GM19455 (cell line): Measurements from ENCODE around the gene SAMHD1.
"Not testable (repeated sequence)": the region's sequence is repeated elsewhere in the genome, so short reads cannot be mapped to it uniquely, and the experiment has no call there.

Source experiments
- ATAC-seq: cut with Tn5 transposase; IDR thresholded peaks from one replicate; pipeline ENCODE4 v1.9.1; 2021; ENCODE audit not compliant: unreplicated experiment

Gene SAMHD1

DNA sequence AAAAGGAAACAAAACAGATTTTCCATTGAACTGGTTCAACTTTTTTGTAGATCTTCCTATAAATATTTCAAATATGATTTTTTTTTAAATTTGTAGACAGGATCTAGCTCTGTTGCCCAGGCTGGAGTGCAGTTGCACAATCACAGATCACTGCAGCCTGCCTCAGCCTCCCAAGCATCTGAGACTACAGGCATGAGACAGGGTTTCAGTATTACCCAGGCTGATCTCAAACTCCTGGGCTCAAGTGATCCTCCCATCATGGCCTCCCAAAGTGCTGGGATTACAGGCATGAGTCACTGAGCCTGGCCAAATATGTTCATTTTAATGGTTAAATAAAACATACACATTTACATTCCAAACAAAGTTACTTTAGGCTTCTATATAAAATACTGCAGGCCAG lies 33.6 kb downstream of the SAMHD1 start:
- no peak for ATAC-seq

DNA sequence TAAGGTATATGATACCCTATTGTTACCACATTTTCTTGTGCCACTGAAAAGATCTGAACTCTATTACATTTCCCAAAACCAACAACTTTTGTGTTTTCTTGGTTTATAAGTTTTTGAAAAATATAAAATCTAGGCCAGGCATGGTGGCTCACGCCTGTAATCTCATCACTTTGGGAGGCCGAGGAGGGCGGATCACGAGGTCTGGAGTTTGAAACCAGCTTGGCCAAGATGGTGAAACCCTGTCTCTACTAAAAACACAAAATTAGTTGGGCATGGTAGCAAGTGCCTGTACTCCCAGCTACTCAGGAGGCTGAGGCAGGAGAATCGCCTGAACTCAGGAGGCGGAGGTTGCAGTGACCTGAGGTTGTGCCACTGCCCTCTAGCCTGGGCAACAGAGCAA lies 34.3 kb downstream of the SAMHD1 start:
- ATAC-seq, result no peak

DNA sequence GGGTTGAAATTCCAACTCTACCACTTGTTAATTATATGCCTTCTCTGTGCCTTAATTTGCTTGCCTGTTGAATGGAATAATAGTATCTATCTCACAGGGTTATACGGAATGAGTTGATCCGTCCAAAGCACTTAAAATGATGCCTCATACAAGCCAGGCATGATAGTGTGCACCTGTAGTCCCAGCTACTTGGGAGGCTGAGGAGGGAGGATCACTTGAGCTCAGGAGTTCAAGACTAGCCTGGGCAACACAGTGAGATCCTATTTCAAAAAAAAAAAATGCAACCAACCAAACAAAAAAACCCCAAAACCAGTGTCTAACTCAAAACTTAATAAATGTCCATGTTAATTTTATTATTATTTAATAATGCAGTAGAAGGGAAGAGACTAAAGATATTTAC lies 35.3 kb downstream of the SAMHD1 start:
- ATAC-seq, result no peak

DNA sequence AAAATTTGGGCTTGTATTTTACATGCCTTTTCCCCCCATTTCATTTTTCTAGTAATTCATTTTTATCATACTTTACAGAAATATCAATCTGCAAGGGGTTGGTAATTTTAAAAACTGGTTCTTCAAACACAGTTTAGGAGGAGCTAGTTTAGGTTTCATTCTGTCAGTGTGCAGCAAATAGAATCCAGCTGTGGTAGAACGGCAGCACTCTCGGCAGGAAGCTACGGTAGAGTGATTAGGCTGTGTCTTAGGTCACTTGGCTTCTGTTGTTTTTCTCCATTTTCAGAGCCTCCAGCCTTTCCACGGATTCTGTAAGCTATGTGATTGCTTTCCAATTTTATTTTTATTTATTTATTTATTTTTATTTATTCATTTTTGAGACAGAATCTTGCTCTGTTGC lies 42.9 kb downstream of the SAMHD1 start:
- no peak for ATAC-seq

DNA sequence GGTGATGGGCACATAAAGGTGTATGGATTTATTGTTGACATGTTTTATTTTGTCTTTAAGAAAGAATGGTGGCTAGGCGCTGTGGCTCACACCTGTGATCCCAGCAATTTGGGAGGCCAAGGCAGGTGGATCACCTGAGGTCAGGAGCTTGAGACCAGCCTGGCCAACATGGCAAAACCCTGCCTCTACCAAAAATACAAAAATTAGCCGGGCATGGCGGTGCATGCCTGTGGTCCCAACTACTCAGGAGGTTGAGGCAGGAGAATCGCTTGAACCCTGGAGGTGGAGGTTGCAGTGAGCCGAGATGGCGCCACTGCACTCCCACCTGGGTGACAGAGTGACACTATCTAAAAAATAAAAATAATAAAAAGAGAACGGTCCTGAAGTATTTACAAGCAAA lies 45.4 kb downstream of the SAMHD1 start:
- ATAC-seq, result not testable (repeated sequence)

DNA sequence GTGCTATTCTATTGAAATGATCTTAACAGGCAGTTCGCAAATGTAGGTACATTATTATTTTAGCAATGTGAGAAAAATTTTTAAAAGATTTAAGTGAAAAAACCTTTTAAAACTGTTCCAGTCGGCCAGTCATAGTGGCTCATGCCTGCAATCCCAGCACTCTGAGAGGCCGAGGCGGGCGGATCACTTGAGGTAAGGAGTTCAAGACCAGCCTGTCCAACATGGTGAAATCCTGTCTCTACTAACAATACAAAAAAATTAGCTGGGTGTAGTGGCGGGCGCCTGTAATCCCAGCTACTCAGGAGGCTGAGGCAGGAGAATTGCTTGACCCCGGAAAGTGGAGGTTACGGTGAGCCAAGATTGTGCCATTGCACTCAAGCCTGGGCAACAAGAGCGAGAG lies 45.9 kb downstream of the SAMHD1 start:
- ATAC-seq, result not testable (repeated sequence)

DNA sequence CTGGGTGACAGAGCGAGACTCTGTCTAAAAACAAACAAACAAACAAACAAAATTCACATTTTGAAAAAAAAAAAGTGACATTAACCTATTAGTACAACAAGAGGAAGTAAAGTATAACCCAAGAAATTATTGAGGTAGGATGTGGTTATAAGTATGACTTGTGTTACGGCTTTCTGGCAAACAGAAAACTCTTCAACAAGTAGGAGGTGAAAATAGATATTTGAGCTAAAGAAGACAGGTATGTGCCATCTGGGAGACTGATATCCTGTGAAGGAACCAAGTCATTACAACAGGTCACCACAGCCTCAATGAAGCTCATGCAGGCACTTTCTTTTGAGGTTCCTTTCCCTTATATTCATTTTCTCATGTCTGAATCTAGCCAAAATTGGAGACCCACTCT lies 46.8 kb downstream of the SAMHD1 start:
- no peak for ATAC-seq

DNA sequence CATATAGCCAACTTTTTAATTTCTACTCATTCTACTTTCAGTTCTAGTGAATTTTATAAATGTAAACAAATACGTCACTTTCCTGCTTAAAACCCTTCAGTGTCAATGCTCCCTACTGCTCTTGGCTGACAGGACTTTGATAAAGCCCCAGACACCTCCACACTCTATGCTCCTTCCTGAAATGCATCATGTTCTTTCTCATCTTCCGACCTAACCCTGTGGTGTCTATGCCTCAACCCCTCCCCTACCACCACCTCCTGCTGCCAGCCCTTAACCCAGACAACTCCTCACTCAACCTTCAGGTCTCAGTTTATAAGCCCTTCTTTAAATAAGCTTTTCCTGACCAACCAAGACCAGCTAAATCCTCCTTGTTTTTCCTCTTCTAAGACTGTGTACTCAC lies 56.5 kb downstream of the SAMHD1 start:
- no peak for ATAC-seq

DNA sequence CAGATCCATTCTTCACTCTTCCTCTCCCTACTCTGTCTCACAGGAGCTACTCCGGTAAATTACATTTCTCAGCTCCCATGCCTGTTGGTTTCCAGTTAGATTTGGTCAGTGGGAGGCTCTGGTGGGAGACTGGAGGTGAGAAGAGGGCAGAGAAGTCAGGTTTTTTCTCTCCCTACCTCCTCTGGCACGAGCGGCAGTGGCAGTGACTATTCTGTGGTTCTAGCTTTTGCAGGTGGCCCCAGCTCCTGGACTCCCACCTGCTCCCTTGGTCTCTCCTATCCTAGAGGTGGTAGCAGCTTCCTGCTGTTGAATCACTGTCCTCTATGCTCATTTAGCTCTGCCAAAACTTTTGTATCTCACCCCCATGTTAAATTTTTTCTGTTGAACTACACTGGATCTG lies 57.7 kb downstream of the SAMHD1 start:
- ATAC-seq, result no peak

DNA sequence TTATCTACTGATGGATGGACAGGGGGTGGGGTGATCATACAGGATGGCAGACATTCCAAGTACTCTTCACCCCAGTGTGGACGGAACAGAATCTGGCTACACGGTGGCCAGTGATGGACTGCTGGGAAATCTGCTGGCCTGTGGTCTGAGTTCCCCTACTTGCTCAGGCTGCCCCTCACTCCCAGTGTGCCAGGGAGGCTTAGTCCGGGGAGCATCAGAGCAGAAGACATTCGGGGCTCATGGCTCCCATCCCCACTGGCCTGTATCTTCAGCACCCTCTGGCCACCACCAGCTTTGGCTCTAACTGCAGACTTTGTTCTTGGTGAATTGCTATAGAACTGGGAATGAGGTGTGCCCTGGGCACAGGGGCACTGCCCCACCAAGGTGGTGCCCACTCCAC lies 60.3 kb downstream of the SAMHD1 start:
- ATAC-seq, result no peak

DNA sequence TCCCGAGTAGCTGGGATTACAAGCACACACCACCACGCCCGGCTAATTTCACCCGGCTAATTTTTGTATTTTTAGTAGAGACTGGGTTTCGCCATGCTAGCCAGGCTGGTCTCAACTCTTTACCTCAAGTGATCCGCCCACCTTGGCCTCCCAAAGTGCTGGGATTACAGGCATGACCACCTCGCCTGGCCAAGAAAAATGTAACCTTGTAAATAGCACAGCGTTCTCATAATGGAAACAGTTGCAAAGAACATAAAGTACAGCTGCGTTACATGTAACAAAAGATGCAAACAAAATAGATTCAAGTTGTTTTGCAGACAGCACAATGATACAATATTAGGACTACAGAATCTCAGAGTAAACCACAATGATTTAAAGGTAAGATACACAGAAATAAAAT lies 60.9 kb downstream of the SAMHD1 start:
- ATAC-seq, result no peak

DNA sequence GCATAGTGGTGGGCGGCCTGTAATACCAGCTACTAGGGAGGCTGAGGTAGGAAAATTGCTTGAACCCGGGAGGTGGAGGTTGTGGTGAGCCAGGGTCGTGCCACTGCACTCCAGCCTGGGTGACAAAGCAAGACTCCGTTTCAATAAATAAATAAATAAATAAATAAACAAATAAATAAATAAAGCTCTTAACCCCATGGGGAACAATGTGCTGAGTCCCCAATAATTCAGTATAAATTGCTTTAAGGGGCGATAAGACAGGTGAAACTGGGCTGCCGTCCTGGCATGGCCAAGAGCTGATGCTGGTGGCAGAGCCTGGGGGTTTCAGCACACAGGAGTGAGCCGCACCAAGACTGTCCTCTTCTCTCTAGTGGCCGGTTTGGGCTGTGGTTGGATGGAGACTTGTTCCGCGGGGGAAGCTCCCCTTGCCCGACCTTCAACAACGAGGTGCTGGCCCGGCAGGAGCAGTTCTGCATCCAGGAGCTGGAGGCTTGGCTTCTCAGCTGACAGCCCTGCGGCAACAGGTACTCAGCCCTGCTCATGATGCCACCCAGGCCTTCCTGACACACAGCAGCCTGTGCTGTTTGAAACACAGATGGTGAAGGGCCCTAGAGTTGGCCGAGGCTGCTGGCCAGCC lies 62.5 kb downstream of the SAMHD1 start:
- ATAC-seq, result no peak

DNA sequence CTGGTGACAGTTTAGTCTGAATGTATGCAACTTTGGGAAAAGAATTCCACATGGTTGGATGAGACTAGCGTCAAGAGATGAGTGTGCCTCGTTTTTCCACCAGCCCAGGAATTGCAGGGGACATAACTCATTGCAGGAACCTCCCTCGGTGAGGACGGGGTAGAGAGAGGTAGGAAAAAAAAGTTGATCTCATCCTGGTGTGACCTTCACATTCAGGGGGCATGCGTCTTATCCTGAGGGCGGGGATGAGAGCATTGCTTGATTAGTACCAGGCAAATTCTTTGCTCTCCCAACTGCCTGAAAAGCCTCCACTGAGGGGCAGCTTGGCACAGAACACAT lies 63.8 kb downstream of the SAMHD1 start:
- ATAC-seq, result no peak

DNA sequence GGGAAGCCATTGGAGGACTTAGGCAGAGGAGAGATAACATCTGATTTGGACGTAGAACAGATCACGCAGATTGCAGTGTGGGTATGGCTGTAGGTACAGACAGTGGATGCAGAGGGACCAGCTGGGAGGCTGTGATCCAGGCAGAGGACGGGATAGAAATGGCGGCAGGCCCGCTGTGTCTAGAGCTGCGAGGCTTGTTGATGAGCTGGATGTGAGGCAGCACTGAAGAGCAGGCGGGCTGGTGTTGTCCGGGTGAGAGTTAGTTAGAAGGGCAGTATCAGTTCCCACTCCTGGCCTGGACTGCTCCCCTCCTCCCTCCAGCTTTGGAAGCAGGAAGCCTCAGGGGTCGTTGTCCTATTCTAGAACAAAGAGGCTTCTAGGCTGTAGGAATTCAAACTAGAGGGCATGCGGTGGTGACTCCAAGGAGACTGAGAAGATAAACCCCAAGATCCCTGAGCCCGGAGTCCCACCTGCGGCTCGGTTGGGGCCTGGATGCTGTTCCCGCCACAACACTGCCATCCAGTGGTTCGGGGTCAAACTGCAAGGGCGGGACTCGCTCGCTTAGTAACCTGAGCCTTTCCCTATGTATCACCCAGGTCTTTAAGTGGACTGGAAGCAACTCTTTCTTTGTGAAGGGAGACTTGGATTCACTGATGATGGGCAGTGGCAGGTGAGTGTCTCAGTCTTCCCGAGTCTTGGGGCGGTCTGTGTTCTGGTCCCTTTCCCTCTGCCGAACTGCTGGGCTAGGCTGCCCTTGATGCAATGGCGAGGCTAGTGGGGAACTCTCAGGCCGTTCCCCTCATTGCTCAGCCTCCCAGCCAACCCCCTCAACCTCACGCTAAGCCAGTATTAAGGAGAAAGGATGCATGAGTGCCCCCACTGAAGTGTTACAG lies 64.4 kb downstream of the SAMHD1 start:
- ATAC-seq, result peak; percentile 61

DNA sequence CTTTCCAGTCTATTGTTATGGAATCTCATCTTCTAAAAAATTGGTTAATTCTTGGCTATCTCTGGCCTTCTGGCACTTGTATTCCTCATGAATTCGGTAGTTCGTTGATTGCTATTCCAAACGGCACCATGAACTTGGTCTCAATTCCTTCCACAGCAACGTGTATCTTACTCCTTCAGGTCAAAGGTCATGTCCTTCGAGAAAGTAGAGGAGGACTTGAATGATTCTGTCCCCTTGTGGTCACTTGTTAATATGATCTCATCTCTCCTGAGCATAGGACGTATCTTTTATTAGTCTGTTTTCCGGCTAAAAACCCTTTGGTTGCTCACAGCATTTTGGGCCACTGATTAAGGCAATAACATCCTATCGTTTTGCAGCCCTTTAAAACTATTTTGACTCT lies 66.2 kb downstream of the SAMHD1 start:
- no peak for ATAC-seq

DNA sequence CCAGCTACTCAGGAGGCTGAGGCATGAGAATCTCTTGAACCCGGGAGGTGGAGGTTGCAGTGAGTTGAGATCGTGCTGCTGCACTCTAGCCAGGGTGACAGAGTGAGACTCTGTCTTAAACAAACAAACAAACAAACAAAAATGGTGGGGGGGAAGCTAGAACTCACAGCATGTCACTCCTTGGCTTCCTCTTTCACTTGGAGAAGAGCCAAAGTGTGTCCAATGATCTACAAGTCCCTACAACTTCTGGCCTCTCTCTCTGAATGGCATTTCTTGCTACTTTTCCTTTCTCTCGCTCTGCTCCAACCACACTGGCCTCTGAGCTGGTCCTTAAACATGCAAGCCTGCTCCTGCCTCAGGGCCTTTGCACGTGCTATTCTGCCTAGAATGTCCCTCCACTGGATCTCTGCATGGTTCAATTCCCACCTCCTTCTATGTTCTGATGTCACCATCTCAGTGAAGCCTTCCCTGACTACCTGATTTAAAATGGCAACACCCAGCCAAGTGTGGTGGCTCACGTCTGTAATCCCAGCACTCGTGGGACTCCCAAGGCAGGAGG lies 67.5 kb downstream of the SAMHD1 start:
- no peak for ATAC-seq

DNA sequence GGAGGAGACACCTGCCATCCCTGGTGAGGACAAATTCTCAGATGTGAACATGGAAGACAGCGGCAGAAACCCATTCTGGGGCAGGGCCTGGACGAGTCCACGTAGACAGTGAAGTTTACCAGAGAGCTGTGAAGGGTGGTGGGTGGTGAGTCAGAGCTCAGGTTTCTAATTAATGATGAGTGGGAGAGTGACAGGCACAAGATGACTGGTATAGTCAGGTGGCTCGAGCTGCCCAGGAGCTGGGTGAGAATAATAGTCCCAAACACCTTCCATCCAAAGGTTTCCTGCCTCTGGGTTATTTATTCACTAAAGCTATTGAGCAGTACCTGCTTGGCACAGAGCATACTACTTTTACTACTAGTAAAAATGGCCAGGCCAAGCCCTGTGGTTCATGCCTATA lies 69.6 kb downstream of the SAMHD1 start:
- no peak for ATAC-seq

DNA sequence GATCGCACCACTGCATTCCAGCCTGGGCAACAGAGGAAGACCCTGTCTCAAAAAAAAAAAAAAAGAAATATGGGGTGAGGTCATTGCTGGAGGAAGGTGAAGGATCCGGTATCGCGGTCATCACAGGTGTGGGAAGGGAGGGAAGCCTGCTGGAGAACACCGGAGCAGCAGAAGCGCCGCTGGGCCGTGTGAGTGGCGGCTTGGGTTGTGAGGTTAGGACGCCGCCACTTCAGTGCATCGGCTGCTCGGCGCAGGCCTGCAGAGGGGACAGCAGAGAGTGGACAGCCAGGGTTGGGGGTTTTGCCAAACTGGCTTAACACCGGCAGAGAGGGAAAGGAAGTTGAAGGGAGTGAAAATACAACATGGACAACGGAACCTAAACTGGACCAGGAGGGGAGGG lies 70.2 kb downstream of the SAMHD1 start:
- no peak for ATAC-seq

DNA sequence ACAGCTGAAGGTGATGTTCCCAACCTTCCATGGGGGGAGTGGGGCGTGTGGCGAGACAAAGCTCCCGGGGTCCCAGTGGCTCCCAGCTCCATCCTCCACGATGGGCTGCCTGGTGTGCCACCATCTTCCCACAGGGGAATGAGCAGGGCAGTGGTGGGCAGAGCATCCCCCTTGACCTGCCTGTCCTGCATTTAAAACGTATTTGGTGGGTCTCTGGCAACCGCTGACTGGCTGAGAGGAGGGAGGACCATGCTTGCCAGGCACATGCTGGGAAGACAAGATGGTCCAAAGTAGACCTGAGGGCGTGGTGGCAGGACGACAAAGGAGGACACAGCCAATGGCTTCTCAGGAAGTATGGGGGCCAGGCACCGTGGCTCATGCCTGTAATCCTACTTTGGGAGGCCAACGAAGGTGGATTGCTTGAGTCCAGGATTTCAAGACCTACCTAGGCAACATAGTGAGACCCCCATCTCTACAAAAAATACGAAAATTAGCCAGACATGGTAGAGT lies 70.7 kb downstream of the SAMHD1 start:
- no peak for ATAC-seq

DNA sequence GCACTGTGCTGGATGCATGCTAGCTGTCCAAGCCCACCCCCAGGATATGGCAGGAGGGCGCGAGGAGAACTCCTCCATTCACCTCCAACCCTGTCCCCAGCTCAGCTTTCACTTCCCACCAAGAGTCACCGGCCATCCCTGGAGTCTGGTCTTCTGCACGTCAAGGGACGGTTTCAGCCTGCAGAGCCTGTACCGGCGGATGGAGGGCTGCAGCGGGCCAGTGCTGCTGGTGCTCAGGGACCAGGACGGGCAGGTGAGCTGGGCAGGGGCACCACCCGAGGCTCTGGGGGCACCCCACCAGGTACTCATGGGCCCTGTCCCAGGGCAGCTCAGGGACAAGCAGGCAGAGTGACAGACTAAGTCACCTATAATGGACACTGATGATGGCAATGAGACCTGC lies 72.6 kb downstream of the SAMHD1 start:
- no peak for ATAC-seq

DNA sequence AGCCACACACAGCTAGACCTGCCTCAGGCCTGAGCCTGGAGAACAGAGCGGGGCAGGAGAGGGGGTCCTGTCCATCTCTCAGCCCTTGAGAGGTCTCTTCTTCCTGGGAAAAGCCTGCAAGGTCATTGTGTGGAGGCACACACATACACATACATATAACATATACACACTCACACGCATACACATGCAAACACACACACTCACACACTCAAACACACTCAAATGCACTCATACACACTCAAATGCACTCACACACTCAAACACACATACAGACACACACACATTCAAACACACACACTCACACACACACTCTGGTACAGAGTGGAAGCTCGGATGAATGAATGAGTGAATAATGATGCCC lies 75.1 kb downstream of the SAMHD1 start:
- ATAC-seq, result no peak

DNA sequence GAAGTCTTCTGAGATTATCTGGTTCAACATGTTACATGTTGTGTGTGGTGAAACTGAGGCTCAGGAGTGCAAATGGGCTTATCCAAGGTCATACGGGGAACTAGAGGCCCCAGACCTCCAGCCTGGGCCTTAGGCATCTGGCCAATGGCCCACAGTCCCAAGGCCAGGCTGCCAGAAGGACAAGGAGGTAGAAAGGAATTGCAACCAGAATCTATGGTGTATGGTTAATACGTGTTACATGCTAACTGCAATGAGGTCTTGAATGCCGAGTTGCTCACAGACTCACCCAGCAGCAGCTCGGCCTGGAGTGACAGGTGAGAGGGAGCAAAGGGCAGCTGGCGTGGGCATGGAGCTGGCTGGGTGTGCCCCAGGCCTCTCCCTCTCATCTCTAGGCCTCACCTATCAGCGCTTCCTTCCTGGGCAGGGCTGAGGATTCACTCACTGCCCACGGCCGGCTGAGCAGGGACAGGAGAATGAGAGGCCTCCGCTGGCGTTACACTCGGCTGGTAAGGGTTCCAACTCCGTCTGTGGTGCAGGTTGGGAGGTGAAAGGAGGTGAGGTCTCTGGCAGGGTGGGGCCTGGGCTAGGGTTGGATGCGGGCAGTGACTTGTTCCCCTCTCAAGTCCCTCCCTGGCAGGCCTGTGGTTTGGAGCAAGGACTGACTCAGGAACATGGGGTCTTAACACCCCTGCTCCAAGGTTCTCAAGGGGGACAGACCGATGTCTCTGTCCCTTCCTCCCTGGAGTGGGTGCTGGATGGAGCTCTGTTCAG lies 75.6 kb downstream of the SAMHD1 start, which contains the start of gene TLDC2:
TSS of gene TLDC2 (plus strand) at position 437 of the 771 bp plus-strand sequence. CDS start at position 474, 37 bp downstream.
- no peak for ATAC-seq
